GM19395 (cell line): ENCODE measurements around the gene C1orf216.
"Not testable (repeated sequence)": the region's sequence is repeated elsewhere in the genome, so short reads cannot be mapped to it uniquely, and the experiment has no call there.

ENCODE experiments used
- ATAC-seq: cut with Tn5 transposase; IDR thresholded peaks from one replicate; pipeline ENCODE4 v1.9.1; 2021; ENCODE audit warnings: mild to moderate bottlenecking, moderate library complexity; ENCODE audit not compliant: unreplicated experiment

The C1orf216 gene

GRCh38 chr1:35718492-35719336 is at the start of gene C1orf216:
C1orf216 (minus strand) TSS chr1:35718884; CDS start chr1:35716321, 2,563 bp downstream.
- ATAC-seq, result peak; percentile 59

- ATAC-seq, result no peak
These were observed 45.6 kb upstream of the C1orf216 start for GRCh38 chr1:35764283-35764682.

- no peak for ATAC-seq
These were observed 44.5 kb upstream of the C1orf216 start for GRCh38 chr1:35763201-35763600.

- no peak for ATAC-seq
These were observed 43.5 kb upstream of the C1orf216 start for GRCh38 chr1:35762141-35762540.

- no peak for ATAC-seq
These were observed 37.4 kb upstream of the C1orf216 start for GRCh38 chr1:35756064-35756463.

- no peak for ATAC-seq
These were observed 35.1 kb upstream of the C1orf216 start for GRCh38 chr1:35753626-35754260.

- no peak for ATAC-seq
These were observed 29.6 kb upstream of the C1orf216 start for GRCh38 chr1:35748326-35748725.

GRCh38 chr1:35745124-35745730 is 26.5 kb upstream of the C1orf216 start:
- no peak for ATAC-seq

GRCh38 chr1:35737120-35737519 is 18.4 kb upstream of the C1orf216 start:
- ATAC-seq, result no peak

- ATAC-seq, result no peak
These were observed 8.9 kb upstream of the C1orf216 start for GRCh38 chr1:35727434-35728040.

GRCh38 chr1:35726450-35727433 is 8.1 kb upstream of the C1orf216 start:
- no peak for ATAC-seq

- no peak for ATAC-seq
These were observed 6.9 kb upstream of the C1orf216 start for GRCh38 chr1:35725596-35725995.

- no peak for ATAC-seq
These were observed 690 bp downstream of the C1orf216 start for GRCh38 chr1:35717911-35718476.

- ATAC-seq, result peak; percentile 54
These were observed 3.1 kb downstream of the C1orf216 start for GRCh38 chr1:35715568-35716002.

- no peak for ATAC-seq
These were observed 3.6 kb downstream of the C1orf216 start for GRCh38 chr1:35714921-35715567.

- not testable (repeated sequence) for ATAC-seq
These were observed 7.6 kb downstream of the C1orf216 start for GRCh38 chr1:35711098-35711497.

- no peak for ATAC-seq
These were observed 9.7 kb downstream of the C1orf216 start for GRCh38 chr1:35708952-35709351.

GRCh38 chr1:35708441-35708921 is 10.2 kb downstream of the C1orf216 start:
- no peak for ATAC-seq
